WTC11 (cell line): ENCODE results near the gene PCDHA1. TPM values are rescaled to one million over a fixed set of nuclear protein-coding genes. Genes with fewer than 3 reads are reported as not detected.

ENCODE experiments used
- CBFB ChIP-seq: sonication (generic); formaldehyde crosslinking; IDR thresholded peaks from 2 replicates; pipeline ENCODE4 v1.8.1; 2022; ENCODE audit warnings: mild to moderate bottlenecking, low read depth, missing genetic modification reagents
- EMX1 ChIP-seq: fragments of 250-450 bp; sonication (Bioruptor Pico); IDR thresholded peaks from 2 replicates; pipeline ENCODE4 v1.8.0; 2021; ENCODE audit warnings: mild to moderate bottlenecking
- FOXJ3 ChIP-seq: sonication (generic); formaldehyde crosslinking; IDR thresholded peaks from 2 replicates; pipeline ENCODE4 v1.9.0; 2021; ENCODE audit warnings: missing genetic modification reagents, mild to moderate bottlenecking, borderline replicate concordance
- GABPB1 ChIP-seq: sonication (generic); formaldehyde crosslinking; IDR thresholded peaks from 2 replicates; pipeline ENCODE4 v1.8.1; 2023; ENCODE audit warnings: mild to moderate bottlenecking, missing genetic modification reagents
- GTF2I ChIP-seq: fragments of 250-450 bp; sonication (Bioruptor Pico); conservative IDR thresholded peaks from 2 replicates; pipeline ENCODE4 v1.4.0; 2021; ENCODE audit warnings: mild to moderate bottlenecking
- HMGA2 ChIP-seq: fragments of 250-450 bp; sonication (Bioruptor Pico); IDR thresholded peaks from 2 replicates; pipeline ENCODE4 v1.4.0; 2021; ENCODE audit warnings: mild to moderate bottlenecking, moderate library complexity
- JAZF1 ChIP-seq: fragments of 250-450 bp; sonication (Bioruptor Pico); IDR thresholded peaks from 2 replicates; pipeline ENCODE4 v1.9.0; 2021; ENCODE audit warnings: moderate library complexity, mild to moderate bottlenecking, inconsistent platforms
- MXD4 ChIP-seq: fragments of 250-450 bp; sonication (Bioruptor Pico); IDR thresholded peaks from 2 replicates; pipeline ENCODE4 v1.8.0; 2021; ENCODE audit warnings: mild to moderate bottlenecking, moderate library complexity, borderline replicate concordance
- NR3C1 ChIP-seq: sonication (generic); formaldehyde crosslinking; conservative IDR thresholded peaks from 2 replicates; pipeline ENCODE4 v1.8.1; 2023; ENCODE audit warnings: low read depth, mild to moderate bottlenecking, missing genetic modification reagents
- SP1 ChIP-seq: sonication (generic); formaldehyde crosslinking; conservative IDR thresholded peaks from 2 replicates; pipeline ENCODE4 v1.8.1; 2022; ENCODE audit warnings: missing genetic modification reagents
- TEAD1 ChIP-seq: sonication (generic); formaldehyde crosslinking; IDR thresholded peaks from 2 replicates; pipeline ENCODE4 v1.8.0; 2022; ENCODE audit warnings: mild to moderate bottlenecking, missing genetic modification reagents
- TP53 ChIP-seq: sonication (generic); formaldehyde crosslinking; IDR thresholded peaks from 2 replicates; pipeline ENCODE4 v1.8.1; 2023; ENCODE audit warnings: mild to moderate bottlenecking, missing genetic modification reagents
- ZBTB21 ChIP-seq: sonication (generic); formaldehyde crosslinking; IDR thresholded peaks from 2 replicates; pipeline ENCODE4 v1.8.1; 2023; ENCODE audit warnings: mild to moderate bottlenecking, missing genetic modification reagents, borderline replicate concordance
- ZNF232 ChIP-seq: sonication (generic); formaldehyde crosslinking; IDR thresholded peaks from 2 replicates; pipeline ENCODE4 v1.8.0; 2022; ENCODE audit warnings: mild to moderate bottlenecking, missing genetic modification reagents
- ZNF317 ChIP-seq: sonication (generic); formaldehyde crosslinking; IDR thresholded peaks from 2 replicates; pipeline ENCODE4 v1.8.1; 2023; ENCODE audit warnings: low read depth, mild to moderate bottlenecking, moderate library complexity, missing genetic modification reagents, borderline replicate concordance
- total RNA-seq: library from RNA; stranded (reverse); gene quantifications from 3 replicates; pipeline ENCODE4 v1.2.3, GENCODE V29; 2021
- TF ChIP-seq, protein P1 (sequence below): sonication (generic); formaldehyde crosslinking; IDR thresholded peaks from 2 replicates; pipeline ENCODE4 v1.8.0; 2022; ENCODE audit warnings: mild to moderate bottlenecking, missing genetic modification reagents
- TF ChIP-seq, protein P2 (sequence below): fragments of 250-450 bp; sonication (Bioruptor Pico); IDR thresholded peaks from 2 replicates; pipeline ENCODE4 v1.8.0; 2021; ENCODE audit warnings: mild to moderate bottlenecking
- TF ChIP-seq, protein P3 (sequence below): sonication (generic); formaldehyde crosslinking; IDR thresholded peaks from 2 replicates; pipeline ENCODE4 v1.8.0; 2022; ENCODE audit warnings: mild to moderate bottlenecking, missing genetic modification reagents
- TF ChIP-seq, protein P4 (sequence below): sonication (generic); formaldehyde crosslinking; IDR thresholded peaks from 2 replicates; pipeline ENCODE4 v1.8.0; 2022; ENCODE audit warnings: mild to moderate bottlenecking, missing genetic modification reagents
- TF ChIP-seq, protein P5 (sequence below): fragments of 250-450 bp; sonication (Bioruptor Pico); IDR thresholded peaks from 2 replicates; pipeline ENCODE4 v1.9.0; 2021; ENCODE audit warnings: mild to moderate bottlenecking
- TF ChIP-seq, protein P6 (sequence below): sonication (generic); formaldehyde crosslinking; IDR thresholded peaks from 2 replicates; pipeline ENCODE4 v1.8.1; 2022; ENCODE audit warnings: low read depth, missing genetic modification reagents, borderline replicate concordance
- TF ChIP-seq, protein P7 (sequence below): sonication (generic); formaldehyde crosslinking; conservative IDR thresholded peaks from 2 replicates; pipeline ENCODE4 v1.8.1; 2022; ENCODE audit warnings: mild to moderate bottlenecking, missing genetic modification reagents
- TF ChIP-seq, protein P8 (sequence below): sonication (generic); formaldehyde crosslinking; IDR thresholded peaks from 2 replicates; pipeline ENCODE4 v1.8.1; 2023; ENCODE audit warnings: mild to moderate bottlenecking, moderate library complexity, missing genetic modification reagents
- TF ChIP-seq, protein P9 (sequence below): sonication (generic); formaldehyde crosslinking; IDR thresholded peaks from 2 replicates; pipeline ENCODE4 v1.8.1; 2023; ENCODE audit warnings: mild to moderate bottlenecking, missing genetic modification reagents, moderate library complexity

PCDHA1 gene
- total RNA-seq, 1 experiment from 2014 or later: 2.4 TPM

DNA sequence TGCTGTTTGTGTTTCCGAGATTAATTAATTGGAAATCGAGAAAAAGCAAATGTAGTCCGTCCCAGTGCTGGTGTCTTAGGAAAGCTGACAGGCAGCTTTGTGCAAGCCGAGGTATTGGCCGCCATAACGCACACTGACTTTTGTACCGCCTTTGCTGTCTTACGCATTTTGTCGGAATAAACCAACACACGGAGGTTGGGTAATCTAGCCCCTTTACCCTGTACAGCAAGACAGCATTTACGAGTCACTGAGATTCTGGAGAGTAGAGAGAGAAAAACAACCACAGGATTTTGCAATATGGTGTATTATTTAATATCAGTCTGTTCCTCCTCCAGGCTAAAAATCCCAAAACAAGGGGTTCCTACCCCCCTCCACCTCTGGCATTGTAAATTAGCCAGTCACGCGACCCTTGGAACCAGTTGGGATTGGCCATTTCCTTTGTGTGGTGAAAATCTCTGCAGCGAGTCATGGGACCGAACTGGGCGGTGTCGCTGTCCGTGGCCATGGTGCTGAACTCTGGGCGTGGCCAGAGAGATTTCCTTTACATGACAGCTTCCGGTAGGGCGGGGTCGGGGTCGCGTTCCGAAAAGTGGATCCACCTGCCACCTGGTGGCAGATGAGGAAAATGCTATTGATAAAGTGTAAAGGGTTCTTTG is 255.0 kb downstream of the PCDHA1 start (continued):
- no peak for TF ChIP-seq HMGA2 (CRISPR knock-in tag)
- TF ChIP-seq, protein P1, sequence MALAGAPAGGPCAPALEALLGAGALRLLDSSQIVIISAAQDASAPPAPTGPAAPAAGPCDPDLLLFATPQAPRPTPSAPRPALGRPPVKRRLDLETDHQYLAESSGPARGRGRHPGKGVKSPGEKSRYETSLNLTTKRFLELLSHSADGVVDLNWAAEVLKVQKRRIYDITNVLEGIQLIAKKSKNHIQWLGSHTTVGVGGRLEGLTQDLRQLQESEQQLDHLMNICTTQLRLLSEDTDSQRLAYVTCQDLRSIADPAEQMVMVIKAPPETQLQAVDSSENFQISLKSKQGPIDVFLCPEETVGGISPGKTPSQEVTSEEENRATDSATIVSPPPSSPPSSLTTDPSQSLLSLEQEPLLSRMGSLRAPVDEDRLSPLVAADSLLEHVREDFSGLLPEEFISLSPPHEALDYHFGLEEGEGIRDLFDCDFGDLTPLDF (CRISPR knock-in tag): 0 out of 2 replicates have a peak, but pooled peaks have one; percentile 79
- TF ChIP-seq GABPB1 (CRISPR knock-in tag): no peak
- no peak for TF ChIP-seq FOXJ3 (CRISPR knock-in tag)
- TF ChIP-seq MXD4 (CRISPR knock-in tag): no peak
- TF ChIP-seq, protein P2, sequence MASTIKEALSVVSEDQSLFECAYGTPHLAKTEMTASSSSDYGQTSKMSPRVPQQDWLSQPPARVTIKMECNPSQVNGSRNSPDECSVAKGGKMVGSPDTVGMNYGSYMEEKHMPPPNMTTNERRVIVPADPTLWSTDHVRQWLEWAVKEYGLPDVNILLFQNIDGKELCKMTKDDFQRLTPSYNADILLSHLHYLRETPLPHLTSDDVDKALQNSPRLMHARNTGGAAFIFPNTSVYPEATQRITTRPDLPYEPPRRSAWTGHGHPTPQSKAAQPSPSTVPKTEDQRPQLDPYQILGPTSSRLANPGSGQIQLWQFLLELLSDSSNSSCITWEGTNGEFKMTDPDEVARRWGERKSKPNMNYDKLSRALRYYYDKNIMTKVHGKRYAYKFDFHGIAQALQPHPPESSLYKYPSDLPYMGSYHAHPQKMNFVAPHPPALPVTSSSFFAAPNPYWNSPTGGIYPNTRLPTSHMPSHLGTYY (CRISPR knock-in tag): no peak
- peak; percentile 47; the same call in 1 of the 2 replicates for TF ChIP-seq ZBTB21 (CRISPR knock-in tag)
- no peak for TF ChIP-seq ZNF317 (CRISPR knock-in tag)
- no peak for TF ChIP-seq JAZF1 (CRISPR knock-in tag)
- peak; percentile 70; the same call in 1 of the 2 replicates for TF ChIP-seq CBFB (CRISPR knock-in tag)
- peak; percentile 36; the same call in 1 of the 2 replicates for TF ChIP-seq NR3C1
- TF ChIP-seq, protein P3, sequence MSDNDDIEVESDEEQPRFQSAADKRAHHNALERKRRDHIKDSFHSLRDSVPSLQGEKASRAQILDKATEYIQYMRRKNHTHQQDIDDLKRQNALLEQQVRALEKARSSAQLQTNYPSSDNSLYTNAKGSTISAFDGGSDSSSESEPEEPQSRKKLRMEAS (CRISPR knock-in tag): peak; percentile 85
- no peak for TF ChIP-seq GTF2I
- peak; percentile 97 for TF ChIP-seq SP1
- TF ChIP-seq, protein P4, sequence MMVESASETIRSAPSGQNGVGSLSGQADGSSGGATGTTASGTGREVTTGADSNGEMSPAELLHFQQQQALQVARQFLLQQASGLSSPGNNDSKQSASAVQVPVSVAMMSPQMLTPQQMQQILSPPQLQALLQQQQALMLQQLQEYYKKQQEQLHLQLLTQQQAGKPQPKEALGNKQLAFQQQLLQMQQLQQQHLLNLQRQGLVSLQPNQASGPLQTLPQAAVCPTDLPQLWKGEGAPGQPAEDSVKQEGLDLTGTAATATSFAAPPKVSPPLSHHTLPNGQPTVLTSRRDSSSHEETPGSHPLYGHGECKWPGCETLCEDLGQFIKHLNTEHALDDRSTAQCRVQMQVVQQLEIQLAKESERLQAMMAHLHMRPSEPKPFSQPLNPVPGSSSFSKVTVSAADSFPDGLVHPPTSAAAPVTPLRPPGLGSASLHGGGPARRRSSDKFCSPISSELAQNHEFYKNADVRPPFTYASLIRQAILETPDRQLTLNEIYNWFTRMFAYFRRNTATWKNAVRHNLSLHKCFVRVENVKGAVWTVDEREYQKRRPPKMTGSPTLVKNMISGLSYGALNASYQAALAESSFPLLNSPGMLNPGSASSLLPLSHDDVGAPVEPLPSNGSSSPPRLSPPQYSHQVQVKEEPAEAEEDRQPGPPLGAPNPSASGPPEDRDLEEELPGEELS (CRISPR knock-in tag): peak; percentile 91
- TF ChIP-seq, protein P5, sequence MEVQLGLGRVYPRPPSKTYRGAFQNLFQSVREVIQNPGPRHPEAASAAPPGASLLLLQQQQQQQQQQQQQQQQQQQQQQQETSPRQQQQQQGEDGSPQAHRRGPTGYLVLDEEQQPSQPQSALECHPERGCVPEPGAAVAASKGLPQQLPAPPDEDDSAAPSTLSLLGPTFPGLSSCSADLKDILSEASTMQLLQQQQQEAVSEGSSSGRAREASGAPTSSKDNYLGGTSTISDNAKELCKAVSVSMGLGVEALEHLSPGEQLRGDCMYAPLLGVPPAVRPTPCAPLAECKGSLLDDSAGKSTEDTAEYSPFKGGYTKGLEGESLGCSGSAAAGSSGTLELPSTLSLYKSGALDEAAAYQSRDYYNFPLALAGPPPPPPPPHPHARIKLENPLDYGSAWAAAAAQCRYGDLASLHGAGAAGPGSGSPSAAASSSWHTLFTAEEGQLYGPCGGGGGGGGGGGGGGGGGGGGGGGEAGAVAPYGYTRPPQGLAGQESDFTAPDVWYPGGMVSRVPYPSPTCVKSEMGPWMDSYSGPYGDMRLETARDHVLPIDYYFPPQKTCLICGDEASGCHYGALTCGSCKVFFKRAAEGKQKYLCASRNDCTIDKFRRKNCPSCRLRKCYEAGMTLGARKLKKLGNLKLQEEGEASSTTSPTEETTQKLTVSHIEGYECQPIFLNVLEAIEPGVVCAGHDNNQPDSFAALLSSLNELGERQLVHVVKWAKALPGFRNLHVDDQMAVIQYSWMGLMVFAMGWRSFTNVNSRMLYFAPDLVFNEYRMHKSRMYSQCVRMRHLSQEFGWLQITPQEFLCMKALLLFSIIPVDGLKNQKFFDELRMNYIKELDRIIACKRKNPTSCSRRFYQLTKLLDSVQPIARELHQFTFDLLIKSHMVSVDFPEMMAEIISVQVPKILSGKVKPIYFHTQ (CRISPR knock-in tag): no peak
- TF ChIP-seq ZNF232: peak; percentile 83
- no peak for TF ChIP-seq EMX1 (CRISPR knock-in tag)
- TF ChIP-seq, protein P6, sequence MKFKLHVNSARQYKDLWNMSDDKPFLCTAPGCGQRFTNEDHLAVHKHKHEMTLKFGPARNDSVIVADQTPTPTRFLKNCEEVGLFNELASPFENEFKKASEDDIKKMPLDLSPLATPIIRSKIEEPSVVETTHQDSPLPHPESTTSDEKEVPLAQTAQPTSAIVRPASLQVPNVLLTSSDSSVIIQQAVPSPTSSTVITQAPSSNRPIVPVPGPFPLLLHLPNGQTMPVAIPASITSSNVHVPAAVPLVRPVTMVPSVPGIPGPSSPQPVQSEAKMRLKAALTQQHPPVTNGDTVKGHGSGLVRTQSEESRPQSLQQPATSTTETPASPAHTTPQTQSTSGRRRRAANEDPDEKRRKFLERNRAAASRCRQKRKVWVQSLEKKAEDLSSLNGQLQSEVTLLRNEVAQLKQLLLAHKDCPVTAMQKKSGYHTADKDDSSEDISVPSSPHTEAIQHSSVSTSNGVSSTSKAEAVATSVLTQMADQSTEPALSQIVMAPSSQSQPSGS: no peak
- TF ChIP-seq TP53 (CRISPR knock-in tag): 0 out of 2 replicates have a peak, but pooled peaks have one; percentile 67
- TF ChIP-seq TEAD1 (CRISPR knock-in tag): peak; percentile 95
- TF ChIP-seq, protein P7, sequence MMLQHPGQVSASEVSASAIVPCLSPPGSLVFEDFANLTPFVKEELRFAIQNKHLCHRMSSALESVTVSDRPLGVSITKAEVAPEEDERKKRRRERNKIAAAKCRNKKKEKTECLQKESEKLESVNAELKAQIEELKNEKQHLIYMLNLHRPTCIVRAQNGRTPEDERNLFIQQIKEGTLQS (CRISPR knock-in tag): no peak
- TF ChIP-seq, protein P8, sequence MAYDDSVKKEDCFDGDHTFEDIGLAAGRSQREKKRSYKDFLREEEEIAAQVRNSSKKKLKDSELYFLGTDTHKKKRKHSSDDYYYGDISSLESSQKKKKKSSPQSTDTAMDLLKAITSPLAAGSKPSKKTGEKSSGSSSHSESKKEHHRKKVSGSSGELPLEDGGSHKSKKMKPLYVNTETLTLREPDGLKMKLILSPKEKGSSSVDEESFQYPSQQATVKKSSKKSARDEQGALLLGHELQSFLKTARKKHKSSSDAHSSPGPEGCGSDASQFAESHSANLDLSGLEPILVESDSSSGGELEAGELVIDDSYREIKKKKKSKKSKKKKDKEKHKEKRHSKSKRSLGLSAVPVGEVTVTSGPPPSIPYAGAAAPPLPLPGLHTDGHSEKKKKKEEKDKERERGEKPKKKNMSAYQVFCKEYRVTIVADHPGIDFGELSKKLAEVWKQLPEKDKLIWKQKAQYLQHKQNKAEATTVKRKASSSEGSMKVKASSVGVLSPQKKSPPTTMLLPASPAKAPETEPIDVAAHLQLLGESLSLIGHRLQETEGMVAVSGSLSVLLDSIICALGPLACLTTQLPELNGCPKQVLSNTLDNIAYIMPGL (CRISPR knock-in tag): 0 out of 2 replicates have a peak, but pooled peaks have one; percentile 39
- TF ChIP-seq, protein P9, sequence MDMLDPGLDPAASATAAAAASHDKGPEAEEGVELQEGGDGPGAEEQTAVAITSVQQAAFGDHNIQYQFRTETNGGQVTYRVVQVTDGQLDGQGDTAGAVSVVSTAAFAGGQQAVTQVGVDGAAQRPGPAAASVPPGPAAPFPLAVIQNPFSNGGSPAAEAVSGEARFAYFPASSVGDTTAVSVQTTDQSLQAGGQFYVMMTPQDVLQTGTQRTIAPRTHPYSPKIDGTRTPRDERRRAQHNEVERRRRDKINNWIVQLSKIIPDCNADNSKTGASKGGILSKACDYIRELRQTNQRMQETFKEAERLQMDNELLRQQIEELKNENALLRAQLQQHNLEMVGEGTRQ (CRISPR knock-in tag): peak; percentile 96
